GM20431 (cell line): ENCODE results near the gene PLIN5.

Experiments
- in situ Hi-C: fragments of 300-500 bp; cut with MseI, MboI; formaldehyde crosslinking; loops from one replicate; pipeline ENCODE4 v1.15.0; 2020; ENCODE audit warnings: low sequenced_read_pairs; ENCODE audit not compliant: unreplicated experiment

Gene PLIN5

GRCh38 chr19:4495471-4495870 lies 39.6 kb downstream of the PLIN5 start:
- in situ Hi-C loops: no loop called here

GRCh38 chr19:4494691-4495064 lies 40.3 kb downstream of the PLIN5 start:
- in situ Hi-C loops: no loop called here

- in situ Hi-C loops: no loop called here
Observed at GRCh38 chr19:4493929-4494690, 40.9 kb downstream of the PLIN5 start.

- in situ Hi-C loops: no loop called here
Observed at GRCh38 chr19:4493104-4493928, 41.7 kb downstream of the PLIN5 start.

- in situ Hi-C loops: no loop called here
Observed at GRCh38 chr19:4492337-4493103, 42.5 kb downstream of the PLIN5 start.

- in situ Hi-C loops: no loop called here
Observed at GRCh38 chr19:4491446-4491845, 43.6 kb downstream of the PLIN5 start.

GRCh38 chr19:4488496-4488895 lies 46.5 kb downstream of the PLIN5 start:
- in situ Hi-C loops: no loop called here

GRCh38 chr19:4487572-4487971 lies 47.5 kb downstream of the PLIN5 start:
- in situ Hi-C loops: no loop called here

- in situ Hi-C loops: no loop called here
Observed at GRCh38 chr19:4483385-4483784, 51.6 kb downstream of the PLIN5 start.

- in situ Hi-C loops: no loop called here
Observed at GRCh38 chr19:4482721-4483364, 52.2 kb downstream of the PLIN5 start.

GRCh38 chr19:4477034-4477801 lies 57.8 kb downstream of the PLIN5 start:
- in situ Hi-C loops: no loop called here

GRCh38 chr19:4474514-4475022 lies 60.5 kb downstream of the PLIN5 start:
- in situ Hi-C loops: no loop called here

GRCh38 chr19:4473763-4474513 lies 61.1 kb downstream of the PLIN5 start:
- in situ Hi-C loops: no loop called here

- in situ Hi-C loops: no loop called here
Observed at GRCh38 chr19:4473011-4473762, 61.8 kb downstream of the PLIN5 start.
